ENCODE data around the gene PLOD2.
A peak's percentile ranks its signal among the peaks of the same experiment; 100 is the strongest.

PLOD2 gene

DNA sequence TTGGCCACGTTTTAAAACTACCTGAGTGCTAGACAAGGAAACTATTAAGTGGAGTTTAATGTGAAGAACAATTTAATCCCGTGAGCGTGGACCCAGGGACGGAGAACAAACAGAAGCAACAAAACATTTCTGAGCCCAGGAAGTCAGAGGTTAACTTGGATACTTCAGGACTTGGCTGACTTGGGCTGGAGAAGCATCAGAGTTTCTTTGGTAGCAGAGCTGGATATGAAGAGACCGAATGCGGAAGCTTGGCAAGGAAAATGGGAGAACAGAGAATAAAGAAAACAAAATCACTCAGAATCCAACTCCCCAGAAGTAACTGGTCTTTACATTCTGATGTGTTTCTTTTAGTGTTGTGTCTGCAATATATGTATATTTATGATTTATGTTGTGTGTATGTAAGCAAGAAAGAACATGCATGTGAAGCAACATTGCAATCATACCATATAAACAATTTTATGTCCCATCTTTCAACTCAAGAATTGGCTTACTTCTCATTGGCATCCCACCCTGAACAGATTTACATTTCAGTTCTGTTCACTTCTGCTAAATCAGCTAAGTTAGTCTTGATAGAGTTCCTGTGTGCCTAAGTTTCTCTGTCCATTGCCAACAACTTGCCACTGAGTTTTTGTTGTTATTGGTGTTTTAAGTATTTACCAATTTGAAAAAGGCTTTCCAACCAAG lies 17.2 kb upstream of the PLOD2 start:
- Mint-ChIP-seq H3K4me1 (no peaks in the 10 kb centered on the region), H3K27me3 (peaks cover 1 to 6% of the 10 kb centered on the region in 2 donors), H3K4me3 (no peak overlapping the region), H3K9me3 (peaks cover 0 to 2% of the 10 kb centered on the region in 2 donors), H3K36me3 (no peaks in the 10 kb centered on the region), H3K27ac (no peak overlapping the region)
- DNase-seq (no peak), ATAC-seq (replicated peaks) (no peak)

DNA sequence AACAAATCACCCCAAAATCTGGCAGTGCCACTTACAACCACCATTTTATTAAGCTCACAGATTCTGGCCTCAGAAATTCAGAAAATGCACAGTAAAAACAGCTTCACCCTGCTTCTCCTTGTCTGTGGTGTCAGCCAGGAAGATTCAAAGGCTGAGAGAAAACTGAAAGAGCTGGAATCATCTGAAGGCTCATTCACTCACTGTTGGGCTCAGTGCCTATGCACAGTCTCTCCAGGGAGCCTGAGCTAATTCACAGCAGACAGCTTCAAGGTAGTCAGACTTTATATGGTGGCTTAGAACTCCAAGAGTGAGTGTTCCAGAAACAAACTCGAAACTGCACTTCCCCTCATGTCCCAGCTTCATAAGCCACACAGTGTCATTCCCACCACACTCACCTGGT lies 16.5 kb upstream of the PLOD2 start:
- DNase-seq (no peak), ATAC-seq (replicated peaks) (no peak)
- H3K4me1 Mint-ChIP-seq = no peaks in the 10 kb centered on the region
- no peak overlapping the region for H3K27ac Mint-ChIP-seq
- H3K9me3 Mint-ChIP-seq = peaks cover 0 to 4% of the 10 kb centered on the region in 2 donors
- H3K27me3 Mint-ChIP-seq = peaks cover 5 to 12% of the 10 kb centered on the region in 2 donors
- H3K4me3 Mint-ChIP-seq = no peak overlapping the region
- H3K36me3 Mint-ChIP-seq = no peaks in the 10 kb centered on the region

DNA sequence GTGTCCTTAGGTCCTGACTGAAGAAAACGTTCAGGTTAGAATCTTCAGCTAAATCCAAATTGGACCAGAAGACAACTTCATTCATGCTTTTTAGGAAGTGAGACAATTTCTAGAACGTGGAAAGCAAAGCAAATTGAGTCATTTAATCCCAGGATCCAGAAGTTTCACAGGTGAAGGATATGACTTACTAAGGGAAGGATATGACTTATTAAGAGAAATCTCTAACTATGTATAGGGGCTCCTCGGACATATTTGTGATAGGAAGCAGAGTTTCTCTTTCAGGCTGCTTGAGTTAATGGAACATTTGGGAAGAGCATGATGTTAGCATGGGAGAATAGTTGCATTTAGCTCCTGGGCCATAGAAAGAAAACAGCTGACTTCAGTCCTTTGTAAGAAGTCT lies 16.1 kb upstream of the PLOD2 start:
- H3K4me1 Mint-ChIP-seq = no peaks in the 10 kb centered on the region
- H3K9me3 Mint-ChIP-seq = peaks cover 0 to 2% of the 10 kb centered on the region in 2 donors
- no peaks in the 10 kb centered on the region for H3K36me3 Mint-ChIP-seq
- DNase-seq (no peak), ATAC-seq (replicated peaks) (no peak)
- no peak overlapping the region for H3K27ac Mint-ChIP-seq
- no peak overlapping the region for H3K4me3 Mint-ChIP-seq
- H3K27me3 Mint-ChIP-seq = peaks cover 5 to 12% of the 10 kb centered on the region in 2 donors

DNA sequence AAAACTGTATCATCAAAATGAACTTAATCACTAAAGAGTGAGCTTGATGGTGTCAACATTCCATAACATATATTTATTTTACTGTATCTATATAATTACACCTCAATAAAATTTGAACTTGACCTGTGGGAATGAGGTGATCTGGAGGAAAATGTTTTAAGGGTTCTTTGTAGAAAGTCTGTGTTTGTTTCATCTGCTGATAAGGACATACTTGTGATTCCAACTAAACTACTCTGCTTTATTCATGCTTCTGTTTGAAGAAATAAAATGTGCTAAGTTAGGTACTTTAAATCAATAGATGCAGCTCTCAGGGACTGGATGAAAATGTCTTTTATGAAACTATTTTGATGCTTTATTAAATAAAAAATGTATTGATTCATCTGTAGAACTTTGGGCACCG lies 11.6 kb upstream of the PLOD2 start:
- peaks cover 0 to 4% of the 10 kb centered on the region in 2 donors for H3K9me3 Mint-ChIP-seq
- no peaks in the 10 kb centered on the region for H3K4me1 Mint-ChIP-seq
- no peak overlapping the region for H3K27ac Mint-ChIP-seq
- ATAC-seq (replicated peaks) (no peak), DNase-seq (no peak)
- no peaks in the 10 kb centered on the region for H3K36me3 Mint-ChIP-seq
- peaks cover 5 to 12% of the 10 kb centered on the region in 2 donors for H3K27me3 Mint-ChIP-seq
- no peak overlapping the region for H3K4me3 Mint-ChIP-seq

DNA sequence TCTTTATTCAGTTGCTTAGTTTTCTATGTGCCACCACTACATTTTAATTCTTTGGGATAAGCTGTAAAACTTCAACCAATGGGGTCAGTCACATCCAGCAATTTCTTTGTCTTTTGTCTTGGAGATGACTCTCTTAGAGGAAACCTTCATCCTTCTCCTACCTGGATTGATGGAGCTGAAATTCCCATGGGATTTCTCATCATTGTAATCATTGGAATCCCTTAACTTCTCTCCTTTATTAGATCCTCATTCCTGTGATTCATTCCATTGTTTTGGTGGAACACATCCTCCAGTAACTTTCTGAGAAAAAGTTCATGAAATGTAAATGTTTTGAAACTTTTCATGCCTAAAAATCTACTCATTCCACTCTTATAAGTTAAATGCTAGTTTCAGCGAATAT lies 9.6 kb upstream of the PLOD2 start:
- Mint-ChIP-seq H3K4me1 (no peaks in the 10 kb centered on the region), H3K27me3 (peaks cover 5 to 10% of the 10 kb centered on the region in 2 donors), H3K4me3 (no peak overlapping the region), H3K36me3 (no peaks in the 10 kb centered on the region), H3K9me3 (peaks cover 0 to 4% of the 10 kb centered on the region in 2 donors), H3K27ac (no peak overlapping the region)
- ATAC-seq (replicated peaks) (no peak), DNase-seq (no peak)

DNA sequence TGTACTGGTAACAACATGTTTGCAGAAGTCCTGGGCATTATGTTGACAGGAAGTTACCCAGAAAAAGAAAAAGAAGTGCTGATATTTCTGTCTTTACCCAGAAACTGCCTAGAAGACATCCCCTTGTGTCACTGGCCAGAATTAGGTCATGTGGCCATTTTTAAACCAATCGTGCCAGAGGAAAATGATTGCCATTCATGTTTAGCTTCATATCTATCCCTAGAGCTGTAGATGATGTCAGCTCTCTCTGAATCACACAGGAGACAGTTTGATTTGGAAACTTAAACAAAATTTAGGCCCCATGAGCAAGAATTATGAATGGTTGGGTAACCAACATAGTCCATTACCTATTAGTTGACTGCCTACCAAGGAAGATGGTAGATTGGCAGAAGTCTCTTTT lies 8.9 kb upstream of the PLOD2 start:
- Mint-ChIP-seq H3K27me3 (peaks cover 12 to 17% of the 10 kb centered on the region in 2 donors), H3K4me3 (no peak overlapping the region), H3K36me3 (no peaks in the 10 kb centered on the region), H3K9me3 (peaks cover 0 to 4% of the 10 kb centered on the region in 2 donors), H3K4me1 (no peaks in the 10 kb centered on the region), H3K27ac (no peak overlapping the region)
- DNase-seq = no peak
- ATAC-seq (replicated peaks) = peak in 1 of 2 donors; percentile 47

DNA sequence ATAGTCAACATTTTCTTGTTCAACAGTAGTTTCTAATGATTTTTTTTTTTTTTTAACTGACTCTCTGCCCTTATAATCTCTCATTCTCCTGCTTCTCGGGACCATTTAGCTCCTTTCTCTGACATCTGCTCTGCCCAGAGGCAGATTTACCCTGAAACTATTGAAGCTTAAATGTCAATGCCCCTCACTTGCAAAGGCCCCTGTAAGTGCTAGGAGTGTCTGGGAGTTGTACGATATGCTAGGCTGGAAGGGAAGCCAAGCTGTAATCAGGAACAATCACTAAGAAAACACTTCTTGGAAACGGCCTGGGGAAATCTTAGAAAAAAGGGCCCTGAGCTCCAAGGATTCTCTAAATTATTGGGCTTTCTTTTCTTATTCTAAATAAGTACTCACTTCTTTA lies 5.8 kb upstream of the PLOD2 start:
- DNase-seq = no peak
- peaks cover 0 to 2% of the 10 kb centered on the region in 2 donors for H3K9me3 Mint-ChIP-seq
- no peak for ATAC-seq (replicated peaks)
- H3K27ac Mint-ChIP-seq = no peak overlapping the region
- H3K4me3 Mint-ChIP-seq = no peak overlapping the region
- no peaks in the 10 kb centered on the region for H3K36me3 Mint-ChIP-seq
- no peaks in the 10 kb centered on the region for H3K4me1 Mint-ChIP-seq
- peaks cover 23 to 31% of the 10 kb centered on the region in 2 donors for H3K27me3 Mint-ChIP-seq

DNA sequence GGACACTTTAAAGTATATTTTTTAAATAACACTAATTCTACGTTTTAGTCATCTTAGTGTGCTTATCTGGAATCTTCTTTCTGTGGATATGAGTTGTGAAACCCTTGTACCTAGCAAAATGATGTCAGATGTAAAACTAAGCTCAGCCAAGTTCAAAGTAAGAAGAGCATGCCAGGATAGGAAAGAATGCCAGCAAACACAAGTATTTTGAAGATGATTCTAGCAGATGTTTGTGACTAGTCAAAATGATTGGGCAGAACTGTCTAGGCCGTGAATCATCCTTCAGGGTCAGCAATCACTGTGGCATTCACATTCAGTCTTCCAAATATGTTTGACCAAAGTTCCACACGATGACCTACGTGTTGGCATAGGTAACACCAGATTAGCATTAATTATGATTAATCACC lies 5.4 kb upstream of the PLOD2 start:
- no peak overlapping the region for H3K4me3 Mint-ChIP-seq
- ATAC-seq (replicated peaks) (no peak), DNase-seq (no peak)
- H3K27me3 Mint-ChIP-seq = peaks cover 23 to 34% of the 10 kb centered on the region in 2 donors
- no peaks in the 10 kb centered on the region for H3K36me3 Mint-ChIP-seq
- no peaks in the 10 kb centered on the region for H3K4me1 Mint-ChIP-seq
- H3K9me3 Mint-ChIP-seq = peaks cover 0 to 2% of the 10 kb centered on the region in 2 donors
- no peak overlapping the region for H3K27ac Mint-ChIP-seq

DNA sequence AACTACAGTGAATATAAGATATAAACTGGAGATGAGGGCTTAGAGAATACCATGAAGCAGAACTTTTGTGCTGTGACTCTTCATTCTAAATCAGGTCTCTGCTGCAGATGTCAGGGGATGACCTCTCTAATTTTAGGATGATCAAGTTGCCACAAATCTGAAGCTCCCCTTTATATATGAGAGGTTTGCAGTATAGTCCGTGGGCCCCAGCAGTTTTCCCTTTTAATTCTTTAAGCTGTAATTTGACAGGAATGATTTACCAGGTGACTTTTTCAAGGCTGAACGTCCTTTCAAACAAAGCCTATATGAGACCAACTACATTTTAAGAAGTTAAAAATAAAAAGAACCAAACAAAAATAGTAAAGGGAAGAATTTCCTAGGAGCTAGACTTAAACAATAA lies 4.9 kb upstream of the PLOD2 start:
- Mint-ChIP-seq H3K9me3 (peaks cover 0 to 2% of the 10 kb centered on the region in 2 donors), H3K4me1 (no peaks in the 10 kb centered on the region), H3K27ac (no peak overlapping the region), H3K4me3 (no peak overlapping the region), H3K27me3 (peaks cover 23 to 34% of the 10 kb centered on the region in 2 donors), H3K36me3 (no peaks in the 10 kb centered on the region)
- no peak for ATAC-seq (replicated peaks)
- no peak for DNase-seq

DNA sequence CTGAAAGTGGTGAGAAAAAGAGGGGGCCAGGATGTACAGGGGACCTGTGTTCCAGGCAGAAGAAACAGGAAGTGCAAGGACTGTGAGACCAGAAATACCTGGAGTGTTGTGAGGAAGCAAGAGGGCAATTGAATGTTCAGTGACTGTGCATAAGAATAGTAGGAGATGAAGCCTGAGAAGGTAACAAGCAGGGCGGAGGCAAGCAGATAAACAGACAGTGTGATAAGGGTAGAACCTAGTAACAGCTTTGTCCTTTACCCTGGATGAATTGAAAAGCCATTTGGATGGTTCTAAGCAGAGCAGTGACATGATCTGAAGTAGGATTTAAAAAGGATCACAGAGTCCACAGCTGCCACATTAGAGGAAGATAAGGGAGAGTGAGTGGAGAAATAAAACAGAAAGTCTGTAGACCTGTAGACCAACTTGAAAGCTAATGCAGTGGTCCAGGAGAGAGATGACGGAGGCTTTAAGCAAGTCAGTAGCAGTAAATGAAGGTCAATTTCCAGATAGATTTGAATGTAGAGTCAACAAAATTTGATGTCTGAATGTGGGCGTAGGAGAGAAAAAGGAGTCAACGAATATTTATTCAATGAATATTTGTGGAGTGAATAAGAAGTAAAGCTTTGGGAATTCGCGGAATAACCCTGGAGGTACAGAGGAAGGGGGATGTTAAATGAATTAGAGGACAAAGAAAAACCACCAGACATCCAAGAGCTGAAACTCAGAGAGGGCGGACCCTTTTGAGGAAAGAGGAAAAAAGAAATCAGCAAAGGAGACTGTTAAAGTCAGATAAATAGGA lies 4.2 kb upstream of the PLOD2 start:
- Mint-ChIP-seq H3K36me3 (no peaks in the 10 kb centered on the region), H3K4me1 (peaks cover 2 to 4% of the 10 kb centered on the region in 2 donors), H3K4me3 (no peak overlapping the region), H3K9me3 (peaks cover 0 to under 1% of the 10 kb centered on the region in 2 donors), H3K27ac (no peak overlapping the region), H3K27me3 (peaks cover 26 to 39% of the 10 kb centered on the region in 2 donors)
- DNase-seq (no peak), ATAC-seq (replicated peaks) (no peak)

DNA sequence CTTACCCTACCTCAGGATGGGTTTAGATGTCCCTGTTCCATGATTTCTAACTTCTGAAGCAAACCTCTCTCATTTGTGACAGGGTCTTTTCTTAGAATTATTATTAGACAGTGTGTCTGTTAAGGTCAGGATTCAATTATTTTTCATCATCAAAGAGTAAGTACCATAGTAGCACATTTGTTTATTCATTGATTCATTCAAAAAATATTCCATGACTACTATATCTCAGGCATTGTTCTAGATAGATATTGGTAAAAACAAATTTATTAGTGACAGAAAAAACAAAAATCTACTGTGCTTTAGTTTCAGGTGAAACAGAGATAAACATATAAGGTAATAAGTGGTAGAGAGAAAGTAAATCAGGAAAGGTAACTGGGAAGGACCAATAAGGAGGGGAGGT lies 3.5 kb upstream of the PLOD2 start:
- Mint-ChIP-seq H3K27me3 (peaks cover 32 to 46% of the 10 kb centered on the region in 2 donors), H3K4me1 (peaks cover 7 to 10% of the 10 kb centered on the region in 2 donors)
- no peak for ATAC-seq (replicated peaks)

DNA sequence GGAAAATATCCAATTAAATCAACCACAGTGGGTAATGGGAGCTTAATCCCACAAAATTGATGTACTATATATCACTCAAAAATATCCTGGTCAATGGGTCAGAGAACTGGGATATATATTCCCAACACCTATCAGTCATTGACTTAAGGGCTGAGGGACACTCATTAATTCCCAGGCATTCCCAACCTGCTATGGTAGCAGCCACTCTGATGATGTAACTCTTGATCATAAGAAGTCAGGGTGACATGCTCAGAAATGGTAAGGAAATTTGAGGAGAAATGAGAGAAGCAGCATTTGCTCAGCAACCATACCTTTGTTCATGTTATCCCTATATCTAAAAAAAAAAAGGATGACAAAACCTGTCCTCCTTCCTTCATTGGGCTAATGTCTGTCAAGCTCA lies 3.1 kb upstream of the PLOD2 start:
- ATAC-seq (replicated peaks) (no peak), DNase-seq (no peak)
- Mint-ChIP-seq H3K4me3 (no peak overlapping the region), H3K4me1 (peaks cover 7 to 10% of the 10 kb centered on the region in 2 donors), H3K9me3 (no peaks in the 10 kb centered on the region), H3K36me3 (no peaks in the 10 kb centered on the region), H3K27me3 (peaks cover 34 to 48% of the 10 kb centered on the region in 2 donors), H3K27ac (no peak overlapping the region)

More for the DNA sequence above, 3.5 kb upstream of the PLOD2 start:
- Mint-ChIP-seq H3K9me3 (no peaks in the 10 kb centered on the region), H3K27ac (no peak overlapping the region), H3K36me3 (no peaks in the 10 kb centered on the region), H3K4me3 (no peak overlapping the region)
- no peak for DNase-seq

DNA sequence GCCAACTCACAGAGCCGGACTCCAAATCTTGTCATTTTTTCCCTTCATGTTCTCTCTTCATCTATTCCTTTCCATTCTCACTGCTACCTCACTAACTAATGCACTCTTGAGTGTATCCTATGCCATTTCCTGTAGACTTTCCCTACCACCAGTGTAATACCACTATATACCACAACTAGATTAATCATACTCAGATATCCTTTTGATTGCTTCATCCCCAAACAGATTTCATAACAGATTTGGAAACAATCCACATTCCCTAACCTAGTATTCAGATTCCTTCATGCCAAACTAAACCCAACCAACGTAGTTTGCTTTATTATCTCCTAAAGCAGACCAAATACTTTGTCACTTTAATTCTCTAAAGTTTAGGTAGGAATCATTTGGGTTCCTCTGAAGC lies 2.6 kb upstream of the PLOD2 start:
- H3K27ac Mint-ChIP-seq = no peak overlapping the region
- no peak overlapping the region for H3K4me3 Mint-ChIP-seq
- H3K36me3 Mint-ChIP-seq = no peaks in the 10 kb centered on the region
- no peaks in the 10 kb centered on the region for H3K9me3 Mint-ChIP-seq
- no peak for DNase-seq
- peaks cover 7 to 10% of the 10 kb centered on the region in 2 donors for H3K4me1 Mint-ChIP-seq
- peaks cover 36 to 51% of the 10 kb centered on the region in 2 donors for H3K27me3 Mint-ChIP-seq
- no peak for ATAC-seq (replicated peaks)

DNA sequence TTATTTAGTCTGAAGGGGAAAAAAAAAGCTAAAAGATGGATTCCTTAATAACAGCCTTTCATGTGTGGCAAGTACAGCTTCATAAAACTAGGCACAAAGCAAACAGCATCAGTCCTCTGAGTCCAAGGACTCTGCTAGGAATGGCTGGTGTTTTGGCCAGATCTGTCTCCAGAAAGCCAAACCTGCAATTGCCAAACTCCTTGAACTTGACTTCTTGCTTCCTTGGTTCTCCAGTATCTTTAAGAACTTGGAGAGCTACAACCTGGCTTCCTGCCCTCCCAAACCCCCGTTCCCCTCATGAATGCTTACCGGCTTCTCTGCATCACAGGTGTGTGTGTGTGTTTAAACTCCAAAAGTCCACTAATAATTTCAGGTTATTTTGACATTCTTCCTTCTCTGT lies 1.6 kb upstream of the PLOD2 start:
- Mint-ChIP-seq H3K27ac (no peak overlapping the region), H3K9me3 (no peaks in the 10 kb centered on the region), H3K36me3 (no peaks in the 10 kb centered on the region), H3K4me3 (no peak overlapping the region), H3K27me3 (peaks cover 36 to 51% of the 10 kb centered on the region in 2 donors), H3K4me1 (peaks cover 7 to 10% of the 10 kb centered on the region in 2 donors)
- DNase-seq (no peak), ATAC-seq (replicated peaks) (no peak)

DNA sequence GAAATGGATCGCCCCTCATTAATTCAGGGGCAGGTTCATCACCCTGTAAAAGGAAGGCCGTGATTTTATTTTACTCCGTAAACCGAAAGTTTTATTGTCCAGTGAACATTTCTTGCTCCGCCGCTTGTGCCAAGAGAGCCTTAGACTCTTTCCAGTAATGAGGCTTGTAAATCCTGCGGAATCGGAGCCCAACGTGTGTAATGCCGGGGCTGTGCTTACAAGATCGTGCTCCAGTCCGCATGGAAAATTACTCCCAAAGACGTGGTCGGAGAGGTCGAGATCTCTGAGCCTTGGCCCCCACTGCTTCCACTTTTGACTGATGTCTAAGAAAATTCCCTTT lies 649 bp upstream of the PLOD2 start:
- Mint-ChIP-seq H3K27ac (no peak overlapping the region), H3K4me3 (peak overlapping the region; percentile 40 to 61), H3K4me1 (peaks cover 7 to 10% of the 10 kb centered on the region in 2 donors), H3K9me3 (no peaks in the 10 kb centered on the region), H3K27me3 (peaks cover 36 to 51% of the 10 kb centered on the region in 2 donors), H3K36me3 (no peaks in the 10 kb centered on the region)
- ATAC-seq (replicated peaks) = no peak
- DNase-seq = no peak
